Erythroblast (primary cell): ENCODE data around the gene MSANTD1.

ENCODE experiments used
- GATA1 ChIP-seq: IDR thresholded peaks from 2 replicates; pipeline ENCODE4 v1.6.1; 2011; ENCODE audit warnings: low read depth, mild to moderate bottlenecking, control low read depth, low read length, moderate library complexity
- POLR2A ChIP-seq: IDR thresholded peaks from 2 replicates; pipeline ENCODE4 v1.6.1; 2011; ENCODE audit warnings: mild to moderate bottlenecking, low read length

- TF ChIP-seq POLR2A (no peak), GATA1 (no peak)
Measured at GRCh38 chr4:3255611-3256186, 6.7 kb downstream of the MSANTD1 start.
